Measurements from ENCODE around the gene TGFBR1.
"Not testable (repeated sequence)": the region's sequence is repeated elsewhere in the genome, so short reads cannot be mapped to it uniquely, and the experiment has no call there.

Gene TGFBR1

DNA sequence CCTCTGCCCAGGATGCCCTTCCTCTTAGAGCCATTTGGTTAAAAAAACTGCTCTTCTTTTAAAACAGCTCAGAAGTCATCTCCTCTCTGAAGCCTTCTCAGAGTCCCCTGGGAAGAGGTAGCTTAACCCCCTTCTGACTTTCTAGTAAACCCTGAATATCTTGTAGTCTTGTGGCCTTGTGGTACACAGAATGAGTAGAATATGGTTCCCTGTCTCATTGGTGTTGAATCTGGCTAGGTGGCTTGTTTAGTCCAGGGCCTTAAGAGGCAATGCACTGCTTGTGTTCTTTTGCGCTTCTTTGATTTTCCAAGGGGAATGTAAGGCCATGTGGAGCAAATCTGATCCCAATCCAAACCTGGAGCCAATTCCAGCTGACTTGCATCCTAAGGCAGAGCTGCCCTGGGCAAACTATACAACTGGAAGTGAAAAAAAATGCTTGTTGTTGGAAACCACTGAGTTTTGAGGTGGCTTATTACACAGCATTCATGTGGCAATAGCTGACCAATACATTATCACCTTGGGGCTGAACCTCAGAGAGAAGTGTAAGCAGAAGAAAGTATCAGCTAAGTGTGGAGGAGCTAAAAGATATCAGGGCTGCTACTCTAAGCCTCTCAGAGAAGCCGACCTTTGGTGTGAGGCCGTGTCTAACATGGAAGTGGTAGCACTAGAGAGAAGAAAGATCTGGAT lies 85.8 kb downstream of the TGFBR1 start:
- H3K27ac ChIP-seq: no peak overlapping the region
- TF ChIP-seq, protein P1, sequence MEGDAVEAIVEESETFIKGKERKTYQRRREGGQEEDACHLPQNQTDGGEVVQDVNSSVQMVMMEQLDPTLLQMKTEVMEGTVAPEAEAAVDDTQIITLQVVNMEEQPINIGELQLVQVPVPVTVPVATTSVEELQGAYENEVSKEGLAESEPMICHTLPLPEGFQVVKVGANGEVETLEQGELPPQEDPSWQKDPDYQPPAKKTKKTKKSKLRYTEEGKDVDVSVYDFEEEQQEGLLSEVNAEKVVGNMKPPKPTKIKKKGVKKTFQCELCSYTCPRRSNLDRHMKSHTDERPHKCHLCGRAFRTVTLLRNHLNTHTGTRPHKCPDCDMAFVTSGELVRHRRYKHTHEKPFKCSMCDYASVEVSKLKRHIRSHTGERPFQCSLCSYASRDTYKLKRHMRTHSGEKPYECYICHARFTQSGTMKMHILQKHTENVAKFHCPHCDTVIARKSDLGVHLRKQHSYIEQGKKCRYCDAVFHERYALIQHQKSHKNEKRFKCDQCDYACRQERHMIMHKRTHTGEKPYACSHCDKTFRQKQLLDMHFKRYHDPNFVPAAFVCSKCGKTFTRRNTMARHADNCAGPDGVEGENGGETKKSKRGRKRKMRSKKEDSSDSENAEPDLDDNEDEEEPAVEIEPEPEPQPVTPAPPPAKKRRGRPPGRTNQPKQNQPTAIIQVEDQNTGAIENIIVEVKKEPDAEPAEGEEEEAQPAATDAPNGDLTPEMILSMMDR (IDR thresholded peaks at IDR 0.05): no peak
- no peak for TF ChIP-seq ZFX (IDR thresholded peaks at IDR 0.05; ENCODE audit: borderline replicate concordance)

DNA sequence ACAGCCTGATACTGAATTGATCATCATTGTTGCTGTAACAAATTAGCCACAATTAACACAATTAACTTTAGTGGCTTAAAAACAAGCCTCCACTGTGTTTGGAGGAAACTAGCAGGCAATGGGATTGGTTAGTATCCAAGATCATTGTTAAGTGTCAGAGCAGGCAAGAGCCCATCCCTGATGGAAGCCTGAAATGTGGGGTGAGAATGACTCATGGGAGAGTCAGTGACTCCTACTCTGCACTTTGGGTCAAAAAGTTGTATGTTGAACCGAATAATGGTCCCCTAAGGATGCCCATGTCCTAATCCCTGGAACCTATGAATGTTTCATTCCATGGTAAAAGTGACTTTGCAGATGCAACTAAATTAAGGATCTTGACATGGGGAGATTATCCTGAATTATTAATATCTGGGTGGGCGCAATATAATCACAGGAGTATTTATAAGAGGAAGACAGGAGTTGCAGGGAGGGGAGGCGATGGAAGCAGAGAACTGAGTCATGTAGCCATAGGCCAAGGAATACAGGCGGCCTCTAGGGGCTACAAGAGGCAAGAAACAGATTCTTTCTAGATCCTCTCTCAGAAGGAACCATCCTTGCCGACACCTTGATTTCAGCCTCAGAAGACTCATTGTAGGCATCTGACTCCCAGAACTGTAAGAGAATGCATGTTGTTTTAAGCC lies 88.0 kb downstream of the TGFBR1 start:
- H3K27ac ChIP-seq: no peak overlapping the region
- TF ChIP-seq, protein P1 (IDR thresholded peaks at IDR 0.05): 0 out of 2 replicates have a peak, but pooled peaks have one; percentile 13
- no peak for TF ChIP-seq ZFX (IDR thresholded peaks at IDR 0.05; ENCODE audit: borderline replicate concordance)

DNA sequence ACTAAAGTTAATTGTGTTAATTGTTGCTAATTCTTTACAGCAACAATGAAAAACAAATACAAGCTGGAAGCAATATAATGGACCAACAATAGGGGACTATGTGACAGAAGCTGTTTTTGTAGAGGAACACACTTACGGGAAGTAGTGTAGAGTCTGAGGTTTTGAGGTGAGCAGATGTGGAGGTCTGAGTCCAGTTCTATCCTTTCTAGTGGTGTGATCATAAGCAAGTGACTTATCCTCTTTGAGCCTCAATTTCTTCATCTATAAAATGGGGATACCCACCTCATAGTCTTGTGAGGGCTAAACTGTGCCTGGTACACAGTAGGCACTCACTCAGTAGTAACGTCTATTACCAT lies 88.5 kb downstream of the TGFBR1 start:
- TF ChIP-seq, protein P1 (IDR thresholded peaks at IDR 0.05): no peak
- no peak for TF ChIP-seq ZFX (IDR thresholded peaks at IDR 0.05; ENCODE audit: borderline replicate concordance)
- no peak overlapping the region for H3K27ac ChIP-seq

DNA sequence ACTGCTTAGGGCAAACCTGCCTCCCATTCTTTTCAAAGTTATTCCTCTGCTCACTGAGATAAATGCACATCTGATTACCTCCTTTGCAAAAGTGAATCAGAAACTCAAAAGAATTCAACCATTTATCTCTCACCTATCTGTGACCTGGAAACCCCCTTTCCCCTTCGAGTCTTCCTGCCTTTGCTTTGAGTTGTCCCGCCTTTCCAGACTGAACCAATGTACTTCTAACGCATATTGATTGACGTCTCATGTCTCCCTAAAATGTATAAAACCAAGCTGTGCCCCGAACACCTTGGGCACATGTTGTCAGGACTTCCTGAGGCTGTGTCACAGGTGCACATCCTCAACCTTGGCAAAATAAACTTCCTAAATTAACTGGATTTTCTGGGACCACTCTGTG lies 91.6 kb downstream of the TGFBR1 start:
- H3K27ac ChIP-seq: not testable (repeated sequence)

DNA sequence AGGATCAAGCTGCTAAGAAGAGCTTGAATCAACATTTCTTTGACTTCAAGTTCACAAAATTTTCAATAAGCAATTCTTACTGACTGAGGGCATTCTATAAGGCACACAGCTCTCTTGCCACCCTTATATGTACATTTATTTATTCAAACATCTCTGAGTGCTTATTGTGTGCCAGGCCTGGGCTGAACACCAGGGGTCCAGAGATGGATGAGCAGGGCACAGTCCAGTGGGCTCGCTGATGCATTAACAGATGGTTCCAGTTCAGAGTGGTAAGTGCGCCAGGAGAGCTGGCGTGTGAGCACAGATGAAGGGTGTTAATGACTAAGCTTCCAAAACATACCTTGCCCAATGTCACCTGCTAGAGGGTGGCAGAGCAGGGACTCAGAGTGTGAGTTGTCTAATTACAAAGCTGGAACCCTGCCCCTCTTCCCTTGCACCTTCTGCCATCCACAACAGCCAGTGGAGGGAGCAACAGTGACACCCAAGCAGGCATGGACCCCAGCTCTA lies 92.3 kb downstream of the TGFBR1 start:
- TF ChIP-seq, protein P1 (IDR thresholded peaks at IDR 0.05): no peak
- no peak for TF ChIP-seq ZFX (IDR thresholded peaks at IDR 0.05; ENCODE audit: borderline replicate concordance)
- H3K27ac ChIP-seq: no peak overlapping the region

DNA sequence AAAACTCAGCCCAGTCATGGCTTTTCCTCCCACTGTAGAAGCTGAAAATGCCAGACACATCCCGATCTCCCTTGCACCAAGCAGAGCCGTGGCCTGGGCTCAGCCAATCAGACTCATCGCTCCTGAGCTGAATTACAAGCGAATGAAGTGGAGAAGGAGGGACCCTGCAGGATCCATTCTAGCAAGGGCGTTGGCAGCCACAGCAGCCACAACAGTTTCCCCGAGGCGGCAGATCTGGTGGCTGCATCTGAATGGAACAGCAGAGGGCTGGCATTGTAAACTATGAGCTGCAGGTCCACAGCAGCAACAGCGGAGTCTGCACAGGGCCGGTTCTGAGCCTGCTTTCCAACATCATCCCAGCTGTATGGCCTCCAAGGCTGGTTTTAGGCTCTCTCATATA lies 93.1 kb downstream of the TGFBR1 start:
- no peak overlapping the region for H3K27ac ChIP-seq
- no peak for TF ChIP-seq ZFX (IDR thresholded peaks at IDR 0.05; ENCODE audit: borderline replicate concordance)
- TF ChIP-seq, protein P1 (IDR thresholded peaks at IDR 0.05): no peak

DNA sequence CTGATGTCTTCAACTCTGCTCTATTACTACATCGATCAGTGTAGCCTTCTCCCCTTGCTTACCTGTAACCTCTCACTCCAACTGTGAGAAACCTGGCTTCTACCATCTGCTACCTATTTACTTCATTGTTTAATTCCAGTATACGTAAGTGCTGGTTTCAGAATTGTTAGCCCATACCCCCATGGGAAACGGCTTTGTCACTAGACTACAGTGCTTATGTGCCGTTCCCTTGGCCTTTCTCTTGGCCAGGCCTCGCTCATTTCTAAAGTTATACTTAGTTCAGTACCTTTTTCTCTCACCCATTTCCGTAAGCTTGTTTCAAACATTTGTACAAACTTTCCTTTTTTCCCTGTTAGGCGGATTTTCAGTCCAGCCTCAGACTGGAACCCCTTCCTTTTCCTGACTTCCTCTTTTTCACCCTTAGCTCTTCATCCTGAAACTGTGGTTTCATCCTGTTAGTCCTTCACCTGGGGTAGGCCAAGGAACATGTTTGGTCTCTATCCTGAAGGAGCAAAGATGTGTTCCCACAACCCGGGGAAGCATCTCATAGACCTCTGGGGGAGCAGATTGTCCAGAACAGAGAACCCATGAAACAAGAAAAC lies 95.1 kb downstream of the TGFBR1 start:
- H3K27ac ChIP-seq: no peak overlapping the region
- TF ChIP-seq, protein P1 (IDR thresholded peaks at IDR 0.05): no peak
